A673 (cell line): Measurements from ENCODE around the gene SPDYC.

ENCODE experiments used
- EZH2 ChIP-seq: fragments of 200-600 bp; sonication (generic); IDR thresholded peaks from 2 replicates; pipeline ENCODE4 v1.6.1; 2017; ENCODE audit warnings: borderline replicate concordance, low read depth, mild to moderate bottlenecking, mixed read lengths, antibody characterized with exemption, low read length; ENCODE audit not compliant: poor library complexity, severe bottlenecking
- TF ChIP-seq, protein P1 (sequence below): fragments of 300-800, 200-600 bp; sonication (generic); conservative IDR thresholded peaks from 2 replicates; pipeline ENCODE4 v1.5.1; 2017; ENCODE audit warnings: low read depth, mild to moderate bottlenecking, antibody characterized with exemption, low read length, moderate library complexity, mixed read lengths

DNA sequence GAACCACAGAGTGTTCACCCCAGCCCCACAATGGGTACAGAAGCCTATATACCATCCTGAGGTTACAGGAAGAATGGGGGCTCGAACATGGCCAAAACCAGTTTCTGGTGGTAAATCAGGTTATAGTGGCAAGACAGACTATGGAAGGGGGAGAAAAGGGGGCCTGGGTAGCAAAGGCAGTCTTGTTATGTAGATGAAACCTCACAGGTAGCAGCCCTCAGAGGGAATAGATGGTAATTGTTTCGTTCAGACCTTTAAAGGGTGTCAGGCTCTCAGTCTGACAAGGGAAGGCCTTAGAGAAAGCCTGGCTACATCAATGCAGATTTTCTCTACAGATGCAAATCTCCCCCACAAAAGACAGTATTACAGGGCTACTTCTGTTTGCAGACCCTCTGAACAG, 15.1 kb downstream of the SPDYC start:
- TF ChIP-seq, protein P1, sequence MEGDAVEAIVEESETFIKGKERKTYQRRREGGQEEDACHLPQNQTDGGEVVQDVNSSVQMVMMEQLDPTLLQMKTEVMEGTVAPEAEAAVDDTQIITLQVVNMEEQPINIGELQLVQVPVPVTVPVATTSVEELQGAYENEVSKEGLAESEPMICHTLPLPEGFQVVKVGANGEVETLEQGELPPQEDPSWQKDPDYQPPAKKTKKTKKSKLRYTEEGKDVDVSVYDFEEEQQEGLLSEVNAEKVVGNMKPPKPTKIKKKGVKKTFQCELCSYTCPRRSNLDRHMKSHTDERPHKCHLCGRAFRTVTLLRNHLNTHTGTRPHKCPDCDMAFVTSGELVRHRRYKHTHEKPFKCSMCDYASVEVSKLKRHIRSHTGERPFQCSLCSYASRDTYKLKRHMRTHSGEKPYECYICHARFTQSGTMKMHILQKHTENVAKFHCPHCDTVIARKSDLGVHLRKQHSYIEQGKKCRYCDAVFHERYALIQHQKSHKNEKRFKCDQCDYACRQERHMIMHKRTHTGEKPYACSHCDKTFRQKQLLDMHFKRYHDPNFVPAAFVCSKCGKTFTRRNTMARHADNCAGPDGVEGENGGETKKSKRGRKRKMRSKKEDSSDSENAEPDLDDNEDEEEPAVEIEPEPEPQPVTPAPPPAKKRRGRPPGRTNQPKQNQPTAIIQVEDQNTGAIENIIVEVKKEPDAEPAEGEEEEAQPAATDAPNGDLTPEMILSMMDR, result no peak
- TF ChIP-seq EZH2, result no peak
